Mesodermal cell (in vitro differentiated cells): Measurements from ENCODE around the gene RASSF5.
A peak's percentile ranks its signal among the peaks of the same experiment; 100 is the strongest.

ENCODE experiments used
- H3K27ac ChIP-seq: 2 replicates; pipeline ENCODE4 v1.7.0; 2013; ENCODE audit warnings: mild to moderate bottlenecking, low read depth, low read length, moderate library complexity; ENCODE audit not compliant: severe bottlenecking
- H3K36me3 ChIP-seq: 2 replicates; pipeline ENCODE4 v1.7.1; 2013; ENCODE audit warnings: mild to moderate bottlenecking, low read length, moderate library complexity; ENCODE audit not compliant: control insufficient read depth, insufficient read depth
- H3K4me1 ChIP-seq: one replicate; pipeline ENCODE4 v1.7.1; 2013; ENCODE audit warnings: mild to moderate bottlenecking, low read length; ENCODE audit not compliant: insufficient read depth, control insufficient read depth, poor library complexity, severe bottlenecking
- H3K4me3 ChIP-seq: 2 replicates; pipeline ENCODE4 v1.7.0; 2013; ENCODE audit warnings: low read length, control low read depth, mild to moderate bottlenecking; ENCODE audit not compliant: insufficient read depth, poor library complexity, severe bottlenecking; ENCODE audit errors: extremely low read depth
- H3K9me3 ChIP-seq: 2 replicates; pipeline ENCODE4 v1.7.1; 2013; ENCODE audit warnings: mild to moderate bottlenecking, low read length, moderate library complexity; ENCODE audit not compliant: control insufficient read depth
- WGBS, 2 experiments: methylation state at CpG; one replicate each; pipeline ENCODE4 v1.1.5; 2013; ENCODE audit warnings: missing lambda C conversion rate in 2 of 2; ENCODE audit not compliant: insufficient coverage in 2 of 2; 5-methylcytosine and 5-hydroxymethylcytosine counted together

The RASSF5 gene

GRCh38 chr1:206635080-206635977, 128.0 kb downstream of the RASSF5 start, which contains the start of gene DYRK3:
Gene DYRK3, plus strand, starts transcription at chr1:206635536. Its CDS starts 168 bp downstream, at chr1:206635704.
- Histone ChIP-seq H3K4me3 (peak within 1 kb of the TSS; percentile 85), H3K27ac (peak within 1 kb of the TSS; percentile 62), H3K4me1 (peaks cover 7% of the 10 kb centered on the region), H3K36me3 (peaks cover 23% of the 10 kb centered on the region), H3K9me3 (no peaks in the 10 kb centered on the region)
- 1 to 2% methylated on average over 58 to 66 of the region's 84 CpGs for WGBS, 2 experiments

- Histone ChIP-seq H3K36me3 (peaks cover 26% of the 10 kb centered on the region), H3K27ac (peak overlapping the region; percentile 62), H3K9me3 (no peaks in the 10 kb centered on the region), H3K4me1 (peaks cover 7% of the 10 kb centered on the region), H3K4me3 (peak overlapping the region; percentile 85)
- 0 to 1% methylated on average over 4 to 11 of the region's 14 CpGs for WGBS, 2 experiments
Observed at GRCh38 chr1:206635978-206636345, 128.6 kb downstream of the RASSF5 start.

GRCh38 chr1:206636671-206637070, 129.3 kb downstream of the RASSF5 start:
- Histone ChIP-seq H3K4me3 (peak overlapping the region; percentile 85), H3K27ac (no peak overlapping the region), H3K9me3 (no peaks in the 10 kb centered on the region), H3K4me1 (peaks cover 7% of the 10 kb centered on the region), H3K36me3 (peaks cover 26% of the 10 kb centered on the region)
- WGBS, 2 experiments, result no CpG with 5 or more reads among the region's 4 CpGs

GRCh38 chr1:206637605-206638004, 130.3 kb downstream of the RASSF5 start:
- no peak overlapping the region for H3K4me3 ChIP-seq
- H3K9me3 ChIP-seq, result no peaks in the 10 kb centered on the region
- peaks cover 26% of the 10 kb centered on the region for H3K36me3 ChIP-seq
- peaks cover 7% of the 10 kb centered on the region for H3K4me1 ChIP-seq
- H3K27ac ChIP-seq, result no peak overlapping the region
